ENCODE results near the gene MUSTN1.

The MUSTN1 gene

DNA sequence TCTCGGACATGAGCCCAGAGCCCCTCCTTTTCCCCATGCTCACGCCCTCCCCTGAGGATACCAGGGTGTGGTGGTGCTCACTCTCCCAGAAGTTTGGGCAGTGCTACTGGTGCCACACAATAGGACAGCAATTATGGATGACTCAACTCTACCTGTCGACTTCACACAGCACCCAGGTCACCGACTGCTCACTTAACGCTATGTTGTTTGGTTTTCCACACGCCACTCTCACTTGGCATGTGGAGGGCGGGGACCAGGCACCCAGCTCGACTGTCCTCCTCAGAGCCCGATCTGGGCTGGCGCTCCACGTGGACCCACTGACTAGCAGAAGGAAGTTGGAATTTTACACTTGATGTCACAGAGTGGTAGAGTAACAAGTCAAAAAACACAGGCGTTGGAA lies 31.6 kb upstream of the MUSTN1 start:
- no peak overlapping the region for H3K27ac ChIP-seq
- TF ChIP-seq, protein P1, sequence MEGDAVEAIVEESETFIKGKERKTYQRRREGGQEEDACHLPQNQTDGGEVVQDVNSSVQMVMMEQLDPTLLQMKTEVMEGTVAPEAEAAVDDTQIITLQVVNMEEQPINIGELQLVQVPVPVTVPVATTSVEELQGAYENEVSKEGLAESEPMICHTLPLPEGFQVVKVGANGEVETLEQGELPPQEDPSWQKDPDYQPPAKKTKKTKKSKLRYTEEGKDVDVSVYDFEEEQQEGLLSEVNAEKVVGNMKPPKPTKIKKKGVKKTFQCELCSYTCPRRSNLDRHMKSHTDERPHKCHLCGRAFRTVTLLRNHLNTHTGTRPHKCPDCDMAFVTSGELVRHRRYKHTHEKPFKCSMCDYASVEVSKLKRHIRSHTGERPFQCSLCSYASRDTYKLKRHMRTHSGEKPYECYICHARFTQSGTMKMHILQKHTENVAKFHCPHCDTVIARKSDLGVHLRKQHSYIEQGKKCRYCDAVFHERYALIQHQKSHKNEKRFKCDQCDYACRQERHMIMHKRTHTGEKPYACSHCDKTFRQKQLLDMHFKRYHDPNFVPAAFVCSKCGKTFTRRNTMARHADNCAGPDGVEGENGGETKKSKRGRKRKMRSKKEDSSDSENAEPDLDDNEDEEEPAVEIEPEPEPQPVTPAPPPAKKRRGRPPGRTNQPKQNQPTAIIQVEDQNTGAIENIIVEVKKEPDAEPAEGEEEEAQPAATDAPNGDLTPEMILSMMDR (IDR thresholded peaks at IDR 0.05), result no peak
- no peak for TF ChIP-seq ZFX (IDR thresholded peaks at IDR 0.05; ENCODE audit: borderline replicate concordance)

DNA sequence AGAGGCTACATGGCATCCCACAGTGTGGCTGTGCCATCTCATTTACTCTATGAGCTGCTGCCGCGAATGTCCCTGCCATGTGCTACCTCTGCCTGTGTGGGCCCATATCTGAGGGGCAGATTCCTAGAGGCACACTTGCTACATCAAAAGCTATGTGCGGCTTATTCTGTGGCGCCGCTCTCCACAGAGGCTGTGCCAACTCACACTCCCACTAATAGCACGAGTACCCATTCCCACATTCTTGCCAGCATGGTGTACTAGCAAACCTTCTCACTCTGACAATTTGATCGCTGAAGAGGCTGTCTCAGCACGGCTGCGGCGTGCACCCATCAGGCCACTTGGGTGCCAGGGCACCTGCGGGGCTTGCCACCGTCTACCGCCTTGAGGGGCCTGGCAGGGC lies 31.2 kb upstream of the MUSTN1 start:
- no peak overlapping the region for H3K27ac ChIP-seq
- no peak for TF ChIP-seq ZFX (IDR thresholded peaks at IDR 0.05; ENCODE audit: borderline replicate concordance)
- TF ChIP-seq, protein P1 (IDR thresholded peaks at IDR 0.05), result no peak

DNA sequence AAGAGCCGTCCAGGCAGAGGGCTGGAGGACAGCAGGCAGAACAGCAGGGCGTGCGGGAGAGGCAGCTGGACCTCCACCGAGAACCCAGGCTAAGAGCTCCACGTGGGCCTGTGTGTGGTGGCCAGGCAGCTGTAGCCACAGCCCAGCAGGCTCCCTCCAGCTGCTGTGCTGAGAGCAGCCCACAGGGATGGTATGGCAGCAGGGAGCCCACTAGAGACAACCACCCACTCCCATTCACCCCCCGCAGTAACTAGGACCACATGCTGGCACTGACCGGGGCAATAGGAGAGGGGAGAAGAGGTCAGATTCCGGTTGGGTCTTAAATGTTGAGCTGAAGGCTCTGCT lies 25.6 kb upstream of the MUSTN1 start:
- H3K27ac ChIP-seq, result no peak overlapping the region
- no peak for TF ChIP-seq ZFX (IDR thresholded peaks at IDR 0.05; ENCODE audit: borderline replicate concordance)
- TF ChIP-seq, protein P1 (IDR thresholded peaks at IDR 0.05), result no peak

DNA sequence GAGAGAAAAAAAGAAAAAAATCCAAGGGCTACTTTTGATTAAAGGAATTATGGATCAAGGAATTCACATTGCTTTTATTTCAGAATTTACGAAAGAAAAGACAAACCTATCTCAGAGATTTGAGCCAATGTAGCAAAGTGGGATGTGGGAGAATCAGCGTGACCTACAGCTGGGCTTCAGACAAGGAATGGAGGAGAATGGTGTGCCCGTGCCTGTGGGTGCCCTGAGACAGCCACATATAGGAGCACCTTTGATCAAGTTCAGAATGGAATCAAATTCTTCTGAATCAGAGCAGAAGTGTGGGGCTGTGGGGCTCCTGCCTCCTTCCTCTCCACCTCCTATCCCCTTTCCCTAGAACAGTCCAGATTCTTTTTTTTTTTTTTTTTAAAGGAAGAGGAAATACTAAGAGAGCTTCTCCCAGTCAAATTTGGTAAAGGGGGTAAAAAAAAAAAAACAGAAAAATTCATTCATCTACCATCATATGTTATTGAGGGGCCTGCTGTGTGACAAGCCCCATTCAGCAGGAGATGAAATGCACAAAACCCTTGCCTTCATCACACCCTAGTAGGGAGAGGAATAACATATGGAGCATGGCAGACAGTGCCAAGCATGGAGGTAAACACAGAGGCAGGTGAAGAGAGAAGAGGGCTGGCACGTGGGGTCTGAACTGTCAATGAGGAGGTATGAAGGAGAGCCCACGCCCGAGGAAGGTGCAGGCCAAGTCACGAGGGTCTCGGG lies 25.0 kb upstream of the MUSTN1 start:
- no peak overlapping the region for H3K27ac ChIP-seq
- TF ChIP-seq ZFX (IDR thresholded peaks at IDR 0.05; ENCODE audit: borderline replicate concordance), result no peak
- TF ChIP-seq, protein P1 (IDR thresholded peaks at IDR 0.05), result no peak

DNA sequence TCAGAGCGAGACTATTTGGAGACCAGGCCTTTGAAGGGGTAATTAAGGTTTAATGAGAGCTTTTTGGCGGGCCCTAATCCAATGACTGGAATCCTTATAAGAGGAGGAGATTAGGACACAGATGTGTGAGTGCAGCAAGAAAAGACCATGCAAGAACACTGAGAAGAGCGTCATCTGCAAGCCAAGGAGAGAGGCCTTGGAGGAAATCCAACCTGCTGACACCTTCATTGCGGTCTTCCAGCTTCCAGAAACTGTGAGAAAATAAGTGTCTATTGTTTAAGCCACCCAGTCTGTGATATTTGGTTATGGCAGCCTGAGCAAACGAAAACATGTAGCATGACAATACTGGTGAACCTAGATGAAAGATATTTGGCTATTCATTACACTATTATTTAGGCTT lies 23.0 kb upstream of the MUSTN1 start:
- TF ChIP-seq, protein P1 (IDR thresholded peaks at IDR 0.05), result no peak
- no peak for TF ChIP-seq ZFX (IDR thresholded peaks at IDR 0.05; ENCODE audit: borderline replicate concordance)
- H3K27ac ChIP-seq, result no peak overlapping the region

DNA sequence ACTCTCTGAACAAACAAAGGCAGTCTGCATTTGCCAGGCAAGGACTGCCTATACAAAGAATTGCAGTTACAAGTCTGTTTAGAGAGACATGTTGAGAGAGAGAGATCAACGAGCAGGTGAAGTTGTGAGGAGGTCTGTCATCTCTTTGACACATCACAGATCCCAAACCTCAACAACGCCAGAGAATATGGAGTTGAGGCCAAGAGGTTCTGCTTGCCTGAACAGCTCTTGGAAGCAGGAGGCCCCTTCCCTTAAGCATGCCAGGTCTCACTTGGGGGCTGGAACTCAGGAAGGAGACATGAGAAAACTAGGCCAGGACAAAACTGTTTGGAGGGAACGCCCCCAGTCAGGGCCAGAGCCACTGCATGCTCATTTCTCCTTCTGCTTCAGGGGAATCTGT lies 22.3 kb upstream of the MUSTN1 start:
- H3K27ac ChIP-seq, result no peak overlapping the region
- TF ChIP-seq, protein P1 (IDR thresholded peaks at IDR 0.05), result no peak
- no peak for TF ChIP-seq ZFX (IDR thresholded peaks at IDR 0.05; ENCODE audit: borderline replicate concordance)

DNA sequence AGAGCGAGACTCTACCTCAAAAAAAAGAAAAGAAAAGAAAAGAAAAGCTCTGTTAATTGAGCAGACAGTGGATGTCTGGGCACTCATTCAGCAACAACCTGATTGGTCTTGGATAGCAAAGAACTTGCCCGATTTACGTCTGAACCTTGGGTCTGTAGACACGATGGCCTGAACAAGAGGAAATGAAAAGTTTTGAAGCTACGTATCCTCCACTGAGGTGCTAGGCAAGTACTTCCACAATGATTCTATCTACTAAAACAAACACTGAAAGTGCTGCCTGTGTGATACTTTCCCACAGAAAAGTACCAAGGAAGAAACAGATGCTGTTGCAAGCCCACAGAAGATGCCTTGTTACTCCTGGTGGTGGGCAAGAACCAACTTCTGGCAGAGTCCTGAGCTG lies 21.8 kb upstream of the MUSTN1 start:
- H3K27ac ChIP-seq, result no peak overlapping the region
- no peak for TF ChIP-seq ZFX (IDR thresholded peaks at IDR 0.05; ENCODE audit: borderline replicate concordance)
- TF ChIP-seq, protein P1 (IDR thresholded peaks at IDR 0.05), result no peak
